ENCODE results near the gene SLC25A45. TPM values are rescaled to one million over a fixed set of nuclear protein-coding genes. Genes with fewer than 3 reads are reported as not detected.

The SLC25A45 gene
- total and polyA plus RNA-seq, 2 donors (not counting 1 experiment from before 2014, with no cell fraction given), result 16.4 to 80.6 TPM

- Histone ChIP-seq H3K4me1 (ENCODE audit: control insufficient read depth in 2 of 2, insufficient read depth in 2 of 2, low read length in 2 of 2) (peaks cover 30 to 55% of the 10 kb centered on the region in 2 donors), H3K4me3 (ENCODE audit: control extremely low read depth in 1 of 5, extremely low read depth in 1 of 5, insufficient read depth in 1 of 5, low read depth in 2 of 5, low read length in 4 of 5) (no peak overlapping the region), H4K20me1 (ENCODE audit: control insufficient read depth, insufficient read depth, low read length, poor library complexity, severe bottlenecking) (no peaks in the 10 kb centered on the region), H3K27me3 (replicated peaks in 1 of 4; ENCODE audit: control extremely low read depth in 1 of 4, control insufficient read depth in 3 of 4, insufficient read depth in 4 of 4, low read length in 3 of 4) (no peaks in the 10 kb centered on the region), H3K79me2 (ENCODE audit: control insufficient read depth, insufficient read depth, low read length) (peaks cover 49% of the 10 kb centered on the region), H3K9me3 (ENCODE audit: control extremely low read depth in 1 of 3, control insufficient read depth in 2 of 3, insufficient read depth in 1 of 3, low read length in 2 of 3) (no peaks in the 10 kb centered on the region), H3K27ac (ENCODE audit: low read length in 2 of 2) (peak overlapping the region; percentile 38 to 51), H3K4me2 (replicated peaks; ENCODE audit: low read depth, low read length, poor library complexity, severe bottlenecking) (peak overlapping the region; percentile 45), H2AFZ (ENCODE audit: insufficient read depth, low read depth, low read length, poor library complexity, severe bottlenecking) (peak overlapping the region; percentile 10), H3K9ac (ENCODE audit: low read length) (no peak overlapping the region), H3K36me3 (replicated peaks in 1 of 2; ENCODE audit: control extremely low read depth in 1 of 2, control insufficient read depth in 1 of 2, extremely low read depth in 1 of 2, insufficient read depth in 2 of 2, low read length in 1 of 2) (peaks cover 2 to 15% of the 10 kb centered on the region in 2 experiments)
- CTCF ChIA-PET, result interaction anchor here (0.8 to 12.5 kb wide), 19 partner anchors 8 to 215 kb away, joined by 3 to 252 read pairs (median 4); partner anchors contain the start of genes FRMD8 and MALAT1
- TF ChIP-seq CTCF (IDR thresholded peaks at IDR 0.05), result no peak
- no peak for TF ChIP-seq EZH2 (IDR thresholded peaks at IDR 0.05; ENCODE audit: borderline replicate concordance, insufficient read depth, low read depth, low read length, poor library complexity, severe bottlenecking)
- Mint-ChIP-seq H3K27ac (peak overlapping the region; percentile 83), H3K4me1 (peaks cover 41% of the 10 kb centered on the region), H3K9me3 (ENCODE audit: insufficient read depth) (no peaks in the 10 kb centered on the region), H3K27me3 (no peaks in the 10 kb centered on the region), H3K4me3 (peak overlapping the region; percentile 2)
- WGBS (ENCODE audit: insufficient coverage), result 29% methylated on average over 15 of the region's 19 CpGs
- ATAC-seq (ENCODE audit: low read depth) (peak; percentile 14), DNase-seq (peak; percentile 80)
- POLR2A ChIA-PET, result interaction anchor here (0.6 to 7.2 kb wide), 14 partner anchors 12 to 171 kb away, joined by 3 to 107 read pairs (median 7); partner anchors contain the start of genes MALAT1 and NEAT1
- intact Hi-C loops (cut with micrococcal nuclease), result no loop called here
These were observed 4.1 kb downstream of the SLC25A45 start for GRCh38 chr11:65378208-65378927.

GRCh38 chr11:65377777-65378176 is 4.7 kb downstream of the SLC25A45 start:
- 85% methylated on average over 8 of the region's 8 CpGs for WGBS (ENCODE audit: insufficient coverage)
- intact Hi-C loops (cut with micrococcal nuclease), result no loop called here
- no peaks in the 10 kb centered on the region for H3K27me3 ChIP-seq (replicated peaks in 1 of 4; ENCODE audit: control extremely low read depth in 1 of 4, control insufficient read depth in 3 of 4, insufficient read depth in 4 of 4, low read length in 3 of 4)
- H3K27ac Mint-ChIP-seq, result peak overlapping the region; percentile 83
- H3K9ac ChIP-seq (ENCODE audit: low read length), result no peak overlapping the region
- no peak overlapping the region for H3K4me3 ChIP-seq (ENCODE audit: control extremely low read depth in 1 of 5, extremely low read depth in 1 of 5, insufficient read depth in 1 of 5, low read depth in 2 of 5, low read length in 4 of 5)
- ChIA-PET CTCF (interaction anchor here (0.9 to 12.5 kb wide), 16 partner anchors 10 to 216 kb away, joined by 3 to 252 read pairs (median 5); partner anchors contain the start of genes FRMD8 and MALAT1), POLR2A (interaction anchor here (0.6 to 7.2 kb wide), 9 partner anchors 13 to 171 kb away, joined by 3 to 107 read pairs (median 7); partner anchors contain the start of genes MALAT1 and NEAT1)
- H3K9me3 ChIP-seq (ENCODE audit: control extremely low read depth in 1 of 3, control insufficient read depth in 2 of 3, insufficient read depth in 1 of 3, low read length in 2 of 3), result no peaks in the 10 kb centered on the region
- H2AFZ ChIP-seq (ENCODE audit: insufficient read depth, low read depth, low read length, poor library complexity, severe bottlenecking), result peak overlapping the region; percentile 10
- H3K9me3 Mint-ChIP-seq (ENCODE audit: insufficient read depth), result no peaks in the 10 kb centered on the region
- peak; percentile 22 for TF ChIP-seq CTCF (IDR thresholded peaks at IDR 0.05)
- TF ChIP-seq EZH2 (IDR thresholded peaks at IDR 0.05; ENCODE audit: borderline replicate concordance, insufficient read depth, low read depth, low read length, poor library complexity, severe bottlenecking), result no peak
- H3K27ac ChIP-seq (ENCODE audit: low read length in 2 of 2), result peak overlapping the region; percentile 38 to 51
- ATAC-seq (ENCODE audit: low read depth) (no peak), DNase-seq (no peak)
- H4K20me1 ChIP-seq (ENCODE audit: control insufficient read depth, insufficient read depth, low read length, poor library complexity, severe bottlenecking), result no peaks in the 10 kb centered on the region
- peak overlapping the region; percentile 42 for H3K4me2 ChIP-seq (replicated peaks; ENCODE audit: low read depth, low read length, poor library complexity, severe bottlenecking)
- H3K27me3 Mint-ChIP-seq, result no peaks in the 10 kb centered on the region
- peaks cover 35% of the 10 kb centered on the region for H3K4me1 Mint-ChIP-seq
- H3K4me1 ChIP-seq (ENCODE audit: control insufficient read depth in 2 of 2, insufficient read depth in 2 of 2, low read length in 2 of 2), result peaks cover 25 to 49% of the 10 kb centered on the region in 2 donors
- peak overlapping the region; percentile 37 for H3K4me3 Mint-ChIP-seq
- peaks cover 47% of the 10 kb centered on the region for H3K79me2 ChIP-seq (ENCODE audit: control insufficient read depth, insufficient read depth, low read length)
- peaks cover 2 to 15% of the 10 kb centered on the region in 2 experiments for H3K36me3 ChIP-seq (replicated peaks in 1 of 2; ENCODE audit: control extremely low read depth in 1 of 2, control insufficient read depth in 1 of 2, extremely low read depth in 1 of 2, insufficient read depth in 2 of 2, low read length in 1 of 2)

Data from B cell (primary cell).